GM23338 (cell line): Measurements from ENCODE around the gene ADPRHL1. TPM values are rescaled to one million over a fixed set of nuclear protein-coding genes. Genes with fewer than 3 reads are reported as not detected.
A peak's percentile ranks its signal among the peaks of the same experiment; 100 is the strongest.

Experiments used
- ATAC-seq: fragments of 200-7000 bp; cut with Tn5 transposase; 3 replicates; pipeline ENCODE4 v1.9.1; 2020
- DNase-seq: peaks from one replicate; pipeline ENCODE4 v3.0.0-alpha.2; 2015; ENCODE audit warnings: low spot score
- H2AFZ ChIP-seq: fragments of 200-600 bp; sonication (generic); 2 replicates; pipeline ENCODE4 v1.8.0; 2016; ENCODE audit warnings: antibody characterized with exemption, mild to moderate bottlenecking, moderate library complexity
- H3F3A ChIP-seq: fragments of 200-600 bp; sonication (generic); replicated peaks from 2 replicates; pipeline ENCODE4 v1.8.0; 2017; ENCODE audit warnings: antibody characterized with exemption, mixed run types, low read depth
- H3K27ac ChIP-seq: fragments of 200-600 bp; sonication (generic); 2 replicates; pipeline ENCODE4 v1.6.1; 2016; ENCODE audit warnings: low read depth
- H3K27me3 ChIP-seq: fragments of 200-600 bp; sonication (generic); 2 replicates; pipeline ENCODE4 v1.8.0; 2016; ENCODE audit warnings: mild to moderate bottlenecking, mixed run types, moderate library complexity; ENCODE audit not compliant: insufficient read depth
- H3K36me3 ChIP-seq: fragments of 200-600 bp; sonication (generic); 2 replicates; pipeline ENCODE4 v1.8.0; 2016; ENCODE audit warnings: mild to moderate bottlenecking; ENCODE audit not compliant: insufficient read depth
- H3K4me1 ChIP-seq: fragments of 200-600 bp; sonication (generic); 2 replicates; pipeline ENCODE4 v1.8.0; 2016; ENCODE audit warnings: mild to moderate bottlenecking, moderate library complexity; ENCODE audit not compliant: insufficient read depth
- H3K4me2 ChIP-seq: fragments of 200-600 bp; sonication (generic); 2 replicates; pipeline ENCODE4 v1.7.1; 2017; ENCODE audit warnings: mixed run types
- H3K4me3 ChIP-seq: fragments of 200-600 bp; sonication (generic); 2 replicates; pipeline ENCODE4 v1.6.1; 2016; ENCODE audit warnings: mixed run types
- H3K79me2 ChIP-seq: fragments of 200-600 bp; sonication (generic); replicated peaks from 2 replicates; pipeline ENCODE4 v1.8.0; 2017; ENCODE audit warnings: mild to moderate bottlenecking; ENCODE audit not compliant: insufficient read depth
- H3K9me2 ChIP-seq: fragments of 200-600 bp; sonication (generic); 2 replicates; pipeline ENCODE4 v1.8.0; 2017; ENCODE audit not compliant: insufficient read depth
- H4K20me1 ChIP-seq: fragments of 200-600 bp; sonication (generic); replicated peaks from 2 replicates; pipeline ENCODE4 v1.8.0; 2017; ENCODE audit warnings: mild to moderate bottlenecking; ENCODE audit not compliant: insufficient read depth
- H3K27ac Mint-ChIP-seq: 2 replicates; pipeline ENCODE4 v1.8.0; 2020; ENCODE audit warnings: inconsistent platforms, mild to moderate bottlenecking, moderate library complexity, mixed read lengths
- H3K27me3 Mint-ChIP-seq: 3 replicates; pipeline ENCODE4 v1.8.0; 2022; ENCODE audit warnings: low read depth, mild to moderate bottlenecking, moderate library complexity, mixed read lengths, inconsistent platforms; ENCODE audit not compliant: insufficient read depth, poor library complexity
- H3K36me3 Mint-ChIP-seq: 3 replicates; pipeline ENCODE4 v1.8.0; 2021; ENCODE audit warnings: low read depth, mild to moderate bottlenecking, inconsistent platforms, moderate library complexity, mixed read lengths
- H3K4me1 Mint-ChIP-seq: 3 replicates; pipeline ENCODE4 v1.8.0; 2020; ENCODE audit warnings: mild to moderate bottlenecking, inconsistent platforms, mixed read lengths
- H3K4me3 Mint-ChIP-seq: 3 replicates; pipeline ENCODE4 v1.8.0; 2021; ENCODE audit warnings: moderate library complexity, mild to moderate bottlenecking, inconsistent platforms, mixed read lengths
- H3K9me3 Mint-ChIP-seq: 3 replicates; pipeline ENCODE4 v1.8.0; 2020; ENCODE audit warnings: moderate library complexity, mild to moderate bottlenecking, inconsistent platforms, mixed read lengths
- CREB1 ChIP-seq: fragments of 250-450 bp; sonication (Bioruptor Pico); IDR thresholded peaks from 2 replicates; pipeline ENCODE4 v1.5.0; 2020; ENCODE audit warnings: low read depth, mild to moderate bottlenecking, moderate library complexity
- CTCF ChIP-seq, 2 experiments: fragments of 200-600 bp in 1 of 2; sonication (generic) in 1 of 2; conservative IDR thresholded peaks; 2 replicates each; pipeline versions ENCODE4 v1.5.1 to v1.6.1; 2016 to 2017; ENCODE audit warnings: antibody characterized with exemption in 2 of 2, low read depth in 2 of 2, mild to moderate bottlenecking in 2 of 2, moderate library complexity in 1 of 2
- ETS1 ChIP-seq: IDR thresholded peaks from 2 replicates; pipeline ENCODE4 v1.6.1; 2016; ENCODE audit warnings: antibody characterized with exemption
- EZH2 ChIP-seq: fragments of 200-600 bp; sonication (generic); IDR thresholded peaks from one replicate; pipeline ENCODE4 v1.8.0; 2017; ENCODE audit warnings: antibody characterized with exemption, mild to moderate bottlenecking, low read depth; ENCODE audit not compliant: unreplicated experiment
- EZH2phosphoT487 ChIP-seq: fragments of 200-600 bp; sonication (generic); IDR thresholded peaks from one replicate; pipeline ENCODE4 v1.8.1; 2018; ENCODE audit warnings: antibody characterized with exemption; ENCODE audit not compliant: unreplicated experiment
- JUNB ChIP-seq: IDR thresholded peaks from one replicate; pipeline ENCODE4 v1.6.1; 2016; ENCODE audit warnings: antibody characterized with exemption; ENCODE audit not compliant: unreplicated experiment
- NANOG ChIP-seq: IDR thresholded peaks from 2 replicates; pipeline ENCODE4 v1.6.1; 2016; ENCODE audit warnings: antibody characterized with exemption, borderline replicate concordance
- STAT1 ChIP-seq: IDR thresholded peaks from one replicate; pipeline ENCODE4 v1.6.1; 2016; ENCODE audit warnings: antibody characterized with exemption; ENCODE audit not compliant: unreplicated experiment
- ZNF114 ChIP-seq: fragments of 250-450 bp; sonication (Bioruptor Pico); IDR thresholded peaks from 2 replicates; pipeline ENCODE4 v1.5.0; 2020; ENCODE audit warnings: mild to moderate bottlenecking, moderate library complexity
- ZNF331 ChIP-seq: fragments of 250-450 bp; sonication (Bioruptor Pico); IDR thresholded peaks from 2 replicates; pipeline ENCODE4 v1.5.0; 2020; ENCODE audit warnings: low read depth, mild to moderate bottlenecking, moderate library complexity
- polyA plus RNA-seq: library from polyadenylated mRNA; unstranded; fragments of >200 nt; fragmentation: Nextera tagmentation; extraction: Ambion mirVana; gene quantifications from 2 replicates; pipeline ENCODE4 v1.2.1, GENCODE V29; 2016
- total RNA-seq: library from RNA; depleted of rRNA; stranded (reverse); fragments of >200 nt; shearing (Covaris generic); gene quantifications from 2 replicates; pipeline ENCODE4 v1.2.3, GENCODE V29; 2014
- TF ChIP-seq, protein P1 (sequence below): IDR thresholded peaks from one replicate; pipeline ENCODE4 v1.6.1; 2018; ENCODE audit warnings: antibody characterized with exemption; ENCODE audit not compliant: unreplicated experiment

The ADPRHL1 gene
- total and polyA plus RNA-seq, 2 experiments from 2014 or later, result 0.80 to 1.0 TPM

GRCh38 chr13:113497217-113497616, 43.9 kb upstream of the ADPRHL1 start (continued):
- TF ChIP-seq CREB1 (CRISPR knock-in tag), result no peak
- TF ChIP-seq, protein P1, sequence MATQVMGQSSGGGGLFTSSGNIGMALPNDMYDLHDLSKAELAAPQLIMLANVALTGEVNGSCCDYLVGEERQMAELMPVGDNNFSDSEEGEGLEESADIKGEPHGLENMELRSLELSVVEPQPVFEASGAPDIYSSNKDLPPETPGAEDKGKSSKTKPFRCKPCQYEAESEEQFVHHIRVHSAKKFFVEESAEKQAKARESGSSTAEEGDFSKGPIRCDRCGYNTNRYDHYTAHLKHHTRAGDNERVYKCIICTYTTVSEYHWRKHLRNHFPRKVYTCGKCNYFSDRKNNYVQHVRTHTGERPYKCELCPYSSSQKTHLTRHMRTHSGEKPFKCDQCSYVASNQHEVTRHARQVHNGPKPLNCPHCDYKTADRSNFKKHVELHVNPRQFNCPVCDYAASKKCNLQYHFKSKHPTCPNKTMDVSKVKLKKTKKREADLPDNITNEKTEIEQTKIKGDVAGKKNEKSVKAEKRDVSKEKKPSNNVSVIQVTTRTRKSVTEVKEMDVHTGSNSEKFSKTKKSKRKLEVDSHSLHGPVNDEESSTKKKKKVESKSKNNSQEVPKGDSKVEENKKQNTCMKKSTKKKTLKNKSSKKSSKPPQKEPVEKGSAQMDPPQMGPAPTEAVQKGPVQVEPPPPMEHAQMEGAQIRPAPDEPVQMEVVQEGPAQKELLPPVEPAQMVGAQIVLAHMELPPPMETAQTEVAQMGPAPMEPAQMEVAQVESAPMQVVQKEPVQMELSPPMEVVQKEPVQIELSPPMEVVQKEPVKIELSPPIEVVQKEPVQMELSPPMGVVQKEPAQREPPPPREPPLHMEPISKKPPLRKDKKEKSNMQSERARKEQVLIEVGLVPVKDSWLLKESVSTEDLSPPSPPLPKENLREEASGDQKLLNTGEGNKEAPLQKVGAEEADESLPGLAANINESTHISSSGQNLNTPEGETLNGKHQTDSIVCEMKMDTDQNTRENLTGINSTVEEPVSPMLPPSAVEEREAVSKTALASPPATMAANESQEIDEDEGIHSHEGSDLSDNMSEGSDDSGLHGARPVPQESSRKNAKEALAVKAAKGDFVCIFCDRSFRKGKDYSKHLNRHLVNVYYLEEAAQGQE, result no peak
- no peak for TF ChIP-seq EZH2
- TF ChIP-seq STAT1, result no peak
- no peak for TF ChIP-seq ZNF114 (CRISPR knock-in tag)

DNA sequence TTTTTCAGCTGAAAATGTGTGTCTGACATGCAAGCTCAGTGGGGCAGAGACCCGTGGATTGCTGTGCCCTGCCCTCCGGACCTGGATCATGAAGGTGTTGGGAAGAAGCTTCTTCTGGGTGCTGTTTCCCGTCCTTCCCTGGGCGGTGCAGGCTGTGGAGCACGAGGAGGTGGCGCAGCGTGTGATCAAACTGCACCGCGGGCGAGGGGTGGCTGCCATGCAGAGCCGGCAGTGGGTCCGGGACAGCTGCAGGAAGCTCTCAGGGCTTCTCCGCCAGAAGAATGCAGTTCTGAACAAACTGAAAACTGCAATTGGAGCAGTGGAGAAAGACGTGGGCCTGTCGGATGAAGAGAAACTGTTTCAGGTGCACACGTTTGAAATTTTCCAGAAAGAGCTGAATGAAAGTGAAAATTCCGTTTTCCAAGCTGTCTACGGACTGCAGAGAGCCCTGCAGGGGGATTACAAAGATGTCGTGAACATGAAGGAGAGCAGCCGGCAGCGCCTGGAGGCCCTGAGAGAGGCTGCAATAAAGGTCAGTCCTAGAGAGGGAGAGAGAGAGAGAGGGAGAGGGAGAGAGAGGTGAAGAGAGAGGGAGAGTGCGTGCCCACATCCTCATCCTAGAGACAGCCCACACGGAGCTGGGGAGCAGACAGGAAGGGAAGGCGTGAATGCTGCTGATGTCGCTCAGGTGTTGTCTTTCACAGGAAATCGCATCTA, 42.4 kb upstream of the ADPRHL1 start:
- peak overlapping the region; percentile 63 for H3K4me3 Mint-ChIP-seq
- Histone ChIP-seq H4K20me1 (0 out of 2 replicates have a peak, but pooled peaks cover 14% of the 10 kb centered on the region), H3K4me1 (peaks cover 31% of the 10 kb centered on the region), H3K79me2 (peaks cover 62% of the 10 kb centered on the region), H3K27ac (peak overlapping the region; percentile 60), H3K36me3 (peaks cover 33% of the 10 kb centered on the region), H3K9me2 (no peaks in the 10 kb centered on the region), H3K4me3 (peak overlapping the region; percentile 39), H3F3A (peaks cover 8% of the 10 kb centered on the region; the same call in 1 of the 2 replicates), H3K4me2 (peak overlapping the region; percentile 69), H2AFZ (no peak overlapping the region), H3K27me3 (no peaks in the 10 kb centered on the region)
- DNase-seq, result peak; percentile 79
- peak; percentile 68 for ATAC-seq
- peaks cover 33% of the 10 kb centered on the region for H3K4me1 Mint-ChIP-seq
- peaks cover 36% of the 10 kb centered on the region for H3K36me3 Mint-ChIP-seq
- H3K27me3 Mint-ChIP-seq, result no peaks in the 10 kb centered on the region
- peak overlapping the region; percentile 14; the same call in 1 of the 2 replicates for H3K27ac Mint-ChIP-seq
- no peaks in the 10 kb centered on the region for H3K9me3 Mint-ChIP-seq
- TF ChIP-seq ZNF331 (CRISPR knock-in tag) (no peak), CTCF (conservative IDR thresholded peaks at IDR 0.05; ENCODE audit: low read depth in 2 of 2) (no peak), STAT1 (no peak), EZH2 (no peak), EZH2phosphoT487 (no peak), ZNF114 (CRISPR knock-in tag) (no peak), JUNB (no peak), NANOG (no peak), ETS1 (no peak)
